ENCODE data around the gene BBC3. TPM values are rescaled to one million over a fixed set of nuclear protein-coding genes. Genes with fewer than 3 reads are reported as not detected.
A peak's percentile ranks its signal among the peaks of the same experiment; 100 is the strongest.

Gene BBC3
- total RNA-seq, 2 experiments from 2014 or later: 23.2 to 26.2 TPM

- Mint-ChIP-seq H3K27me3 (no peaks in the 10 kb centered on the region), H3K9me3 (no peaks in the 10 kb centered on the region), H3K27ac (peak overlapping the region; percentile 84), H3K36me3 (ENCODE audit: low read depth) (peaks cover 40% of the 10 kb centered on the region), H3K4me1 (ENCODE audit: low read depth) (peaks cover 62% of the 10 kb centered on the region), H3K4me3 (peak overlapping the region; percentile 45)
- ATAC-seq (peak; percentile 40), DNase-seq (peak; percentile 88)
- POLR2A ChIA-PET: interaction anchor here (0.7 to 2.1 kb wide), 9 partner anchors 8 to 66 kb away, joined by 3 to 10 read pairs (median 4); partner anchors contain the start of gene CCDC9
- TF ChIP-seq, protein P1, sequence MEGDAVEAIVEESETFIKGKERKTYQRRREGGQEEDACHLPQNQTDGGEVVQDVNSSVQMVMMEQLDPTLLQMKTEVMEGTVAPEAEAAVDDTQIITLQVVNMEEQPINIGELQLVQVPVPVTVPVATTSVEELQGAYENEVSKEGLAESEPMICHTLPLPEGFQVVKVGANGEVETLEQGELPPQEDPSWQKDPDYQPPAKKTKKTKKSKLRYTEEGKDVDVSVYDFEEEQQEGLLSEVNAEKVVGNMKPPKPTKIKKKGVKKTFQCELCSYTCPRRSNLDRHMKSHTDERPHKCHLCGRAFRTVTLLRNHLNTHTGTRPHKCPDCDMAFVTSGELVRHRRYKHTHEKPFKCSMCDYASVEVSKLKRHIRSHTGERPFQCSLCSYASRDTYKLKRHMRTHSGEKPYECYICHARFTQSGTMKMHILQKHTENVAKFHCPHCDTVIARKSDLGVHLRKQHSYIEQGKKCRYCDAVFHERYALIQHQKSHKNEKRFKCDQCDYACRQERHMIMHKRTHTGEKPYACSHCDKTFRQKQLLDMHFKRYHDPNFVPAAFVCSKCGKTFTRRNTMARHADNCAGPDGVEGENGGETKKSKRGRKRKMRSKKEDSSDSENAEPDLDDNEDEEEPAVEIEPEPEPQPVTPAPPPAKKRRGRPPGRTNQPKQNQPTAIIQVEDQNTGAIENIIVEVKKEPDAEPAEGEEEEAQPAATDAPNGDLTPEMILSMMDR (IDR thresholded peaks at IDR 0.05): no peak
- intact Hi-C loops (cut with micrococcal nuclease): no loop called here
- CTCF ChIA-PET: interaction anchor here (0.8 to 4.9 kb wide), 4 partner anchors 21 to 54 kb away, joined by 3 to 23 read pairs (median 8); no protein-coding TSS in a partner anchor
Observed at GRCh38 chr19:47190167-47190727, 40.8 kb downstream of the BBC3 start.

DNA sequence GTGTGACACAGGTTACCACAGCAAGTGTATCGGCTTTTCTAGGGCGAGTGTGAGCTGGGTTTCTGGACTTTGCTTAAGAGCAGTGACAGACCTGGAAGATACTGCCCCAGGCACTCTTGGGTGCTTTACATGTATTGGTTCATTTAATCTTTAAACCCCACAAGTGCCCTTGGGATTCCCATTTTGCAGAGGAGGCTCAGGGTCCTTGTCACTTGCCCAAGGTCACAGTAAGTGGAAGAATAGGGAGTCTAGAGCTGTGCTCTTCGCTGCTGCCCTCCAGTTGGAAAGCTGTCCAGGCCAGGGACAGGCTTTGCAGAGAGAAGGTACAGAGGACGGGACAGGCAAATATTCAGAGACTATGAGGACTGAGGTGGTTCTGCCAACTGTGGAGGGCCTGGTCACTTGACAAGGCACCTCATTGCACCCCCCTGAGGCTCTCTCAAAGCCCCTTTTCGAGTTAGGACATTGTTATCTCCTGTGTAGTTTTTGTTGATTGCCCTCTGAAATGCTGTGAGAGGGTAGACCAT, 42.4 kb downstream of the BBC3 start:
- Mint-ChIP-seq H3K9me3 (no peaks in the 10 kb centered on the region), H3K4me3 (no peak overlapping the region), H3K4me1 (ENCODE audit: low read depth) (peaks cover 71% of the 10 kb centered on the region), H3K27ac (peak overlapping the region; percentile 98), H3K36me3 (ENCODE audit: low read depth) (peaks cover 48% of the 10 kb centered on the region), H3K27me3 (no peaks in the 10 kb centered on the region)
- ChIA-PET POLR2A (interaction anchor here (0.9 to 4.4 kb wide), 5 partner anchors 23 to 75 kb away, joined by 3 to 35 read pairs (median 7); partner anchors contain the start of gene ZC3H4), CTCF (interaction anchor here (2.9 to 4.8 kb wide), 4 partner anchors 22 to 56 kb away, joined by 11 to 69 read pairs (median 40); no protein-coding TSS in a partner anchor)
- ATAC-seq (no peak), DNase-seq (no peak)
- TF ChIP-seq, protein P1 (IDR thresholded peaks at IDR 0.05): no peak
- intact Hi-C loops (cut with micrococcal nuclease): loop anchor here (5.0 kb wide), 1 partner anchor 39 kb away; no protein-coding TSS in a partner anchor

GRCh38 chr19:47187797-47188196, 43.2 kb downstream of the BBC3 start:
- H3K27ac Mint-ChIP-seq: peak overlapping the region; percentile 98
- DNase-seq: no peak

DNA sequence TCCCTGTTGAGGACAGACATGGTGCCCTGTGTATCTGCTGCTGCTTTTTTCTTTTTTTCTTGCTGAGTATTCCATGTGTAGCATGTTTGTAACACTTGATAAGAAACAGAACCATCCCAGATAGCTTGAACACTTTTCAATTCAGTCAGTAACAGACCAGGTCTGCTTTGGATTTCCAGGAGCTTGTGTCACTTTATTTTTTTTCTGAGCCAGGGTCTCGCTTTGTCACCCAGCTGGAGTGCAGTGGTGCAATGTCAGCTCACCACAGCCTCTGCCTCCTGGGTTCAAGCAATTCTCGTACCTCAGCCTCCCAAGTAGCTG, 43.7 kb downstream of the BBC3 start:
- ATAC-seq (no peak), DNase-seq (no peak)
- intact Hi-C loops (cut with micrococcal nuclease): loop anchor here (2.0 to 5.0 kb wide), 2 partner anchors 28 to 40 kb away; no protein-coding TSS in a partner anchor
- Mint-ChIP-seq H3K36me3 (ENCODE audit: low read depth) (peaks cover 57% of the 10 kb centered on the region), H3K27me3 (no peaks in the 10 kb centered on the region), H3K9me3 (no peaks in the 10 kb centered on the region), H3K4me1 (ENCODE audit: low read depth) (peaks cover 84% of the 10 kb centered on the region), H3K27ac (peak overlapping the region; percentile 98), H3K4me3 (peak overlapping the region; percentile 50)
- ChIA-PET CTCF (interaction anchor here (0.7 to 4.8 kb wide), 12 partner anchors 10 to 174 kb away, joined by 3 to 69 read pairs (median 6); partner anchors contain the start of gene ZC3H4), POLR2A (interaction anchor here (0.6 to 4.4 kb wide), 10 partner anchors 10 to 79 kb away, joined by 3 to 35 read pairs (median 6); partner anchors contain the start of gene ZC3H4)
- TF ChIP-seq, protein P1 (IDR thresholded peaks at IDR 0.05): no peak

More at GRCh38 chr19:47187797-47188196, 43.2 kb downstream of the BBC3 start:
- POLR2A ChIA-PET: interaction anchor here (0.6 to 4.4 kb wide), 9 partner anchors 10 to 80 kb away, joined by 3 to 35 read pairs (median 4); partner anchors contain the start of gene ZC3H4
- H3K4me3 Mint-ChIP-seq: no peak overlapping the region
- no peaks in the 10 kb centered on the region for H3K9me3 Mint-ChIP-seq
- H3K36me3 Mint-ChIP-seq (ENCODE audit: low read depth): peaks cover 53% of the 10 kb centered on the region
- no peak for ATAC-seq
- no peaks in the 10 kb centered on the region for H3K27me3 Mint-ChIP-seq
- intact Hi-C loops (cut with micrococcal nuclease): loop anchor here (2.0 to 5.0 kb wide), 2 partner anchors 29 to 40 kb away; no protein-coding TSS in a partner anchor
- H3K4me1 Mint-ChIP-seq (ENCODE audit: low read depth): peaks cover 79% of the 10 kb centered on the region
- TF ChIP-seq, protein P1 (IDR thresholded peaks at IDR 0.05): no peak
- CTCF ChIA-PET: interaction anchor here (1.0 to 4.8 kb wide), 6 partner anchors 23 to 56 kb away, joined by 3 to 69 read pairs (median 24); no protein-coding TSS in a partner anchor

All from activated CD8-positive, alpha-beta T cell treated with anti-CD3 and anti-CD28 coated beads for 36 hours (primary cell).